ENCODE results near the gene LAMC3.

DNA sequence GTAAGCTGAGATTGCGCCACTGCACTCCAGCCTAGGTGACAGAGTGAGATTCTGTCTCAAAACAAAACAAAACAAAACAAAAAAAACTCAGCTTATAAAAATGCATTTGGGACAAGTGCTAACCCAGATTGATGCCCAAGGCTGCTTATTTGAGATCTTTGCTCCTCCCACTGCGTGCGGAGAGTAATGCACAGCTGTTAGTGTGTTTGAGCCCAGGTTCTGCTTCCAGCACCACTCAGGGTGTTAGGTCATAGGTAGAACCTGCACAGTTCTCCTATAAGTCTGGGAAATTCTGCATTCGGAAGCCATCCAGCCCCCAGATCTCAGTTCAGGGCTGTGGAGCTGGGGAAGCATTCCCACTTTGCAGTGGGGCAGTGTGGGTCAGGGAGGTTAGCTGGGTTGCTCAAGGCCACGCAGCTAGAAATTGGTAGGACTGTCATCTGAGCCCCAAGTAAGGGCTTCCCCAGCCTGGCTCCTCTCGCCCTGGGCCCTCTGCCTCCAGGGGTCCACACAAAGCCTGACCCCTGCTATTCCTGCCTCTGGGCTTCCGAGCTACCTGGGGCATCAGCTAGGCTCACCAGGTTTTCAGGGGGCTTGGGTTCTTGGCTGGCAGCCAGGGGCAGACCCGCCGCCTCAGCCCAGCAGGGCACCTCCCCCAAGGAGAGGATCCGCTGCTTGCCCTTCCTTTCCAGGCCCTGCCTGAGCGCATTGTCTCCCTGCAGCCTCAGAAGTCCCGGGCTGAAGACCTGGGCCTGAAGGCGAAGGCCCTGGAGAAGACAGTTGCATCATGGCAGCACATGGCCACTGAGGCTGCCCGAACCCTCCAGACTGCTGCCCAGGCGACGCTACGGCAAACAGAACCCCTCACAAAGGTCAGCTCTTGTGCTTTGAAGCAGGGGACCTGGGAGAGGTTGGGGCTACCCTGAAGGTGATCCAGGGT is 69.7 kb downstream of the LAMC3 start:
- TF ChIP-seq, protein P1, sequence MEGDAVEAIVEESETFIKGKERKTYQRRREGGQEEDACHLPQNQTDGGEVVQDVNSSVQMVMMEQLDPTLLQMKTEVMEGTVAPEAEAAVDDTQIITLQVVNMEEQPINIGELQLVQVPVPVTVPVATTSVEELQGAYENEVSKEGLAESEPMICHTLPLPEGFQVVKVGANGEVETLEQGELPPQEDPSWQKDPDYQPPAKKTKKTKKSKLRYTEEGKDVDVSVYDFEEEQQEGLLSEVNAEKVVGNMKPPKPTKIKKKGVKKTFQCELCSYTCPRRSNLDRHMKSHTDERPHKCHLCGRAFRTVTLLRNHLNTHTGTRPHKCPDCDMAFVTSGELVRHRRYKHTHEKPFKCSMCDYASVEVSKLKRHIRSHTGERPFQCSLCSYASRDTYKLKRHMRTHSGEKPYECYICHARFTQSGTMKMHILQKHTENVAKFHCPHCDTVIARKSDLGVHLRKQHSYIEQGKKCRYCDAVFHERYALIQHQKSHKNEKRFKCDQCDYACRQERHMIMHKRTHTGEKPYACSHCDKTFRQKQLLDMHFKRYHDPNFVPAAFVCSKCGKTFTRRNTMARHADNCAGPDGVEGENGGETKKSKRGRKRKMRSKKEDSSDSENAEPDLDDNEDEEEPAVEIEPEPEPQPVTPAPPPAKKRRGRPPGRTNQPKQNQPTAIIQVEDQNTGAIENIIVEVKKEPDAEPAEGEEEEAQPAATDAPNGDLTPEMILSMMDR (IDR thresholded peaks at IDR 0.05) = no peak
- TF ChIP-seq EZH2 (IDR thresholded peaks at IDR 0.05) = no peak
- no peak for TF ChIP-seq EZH2phosphoT487 (IDR thresholded peaks at IDR 0.05)

Measured in neural progenitor cell (in vitro differentiated cells).